Measurements from ENCODE around the gene RASL11A. TPM values are rescaled to one million over a fixed set of nuclear protein-coding genes. Genes with fewer than 3 reads are reported as not detected.

The RASL11A gene
- total and polyA plus RNA-seq, 2 of the 13 experiments (the other 11 are each of a cell fraction or from before 2014, with no cell fraction given), result 3.0 to 4.1 TPM

GRCh38 chr13:27270594-27271520 is at the start of gene RASL11A (continued):
- TF ChIP-seq WIZ (CRISPR knock-in tag; IDR thresholded peaks at IDR 0.05) (no peak), MIXL1 (CRISPR knock-in tag; IDR thresholded peaks at IDR 0.05) (no peak), POGK (CRISPR knock-in tag; conservative IDR thresholded peaks at IDR 0.05) (peak; percentile 74), NFRKB (IDR thresholded peaks at IDR 0.05) (no peak), E2F1 (CRISPR knock-in tag; IDR thresholded peaks at IDR 0.05) (peak; percentile 77), SP1 (IDR thresholded peaks at IDR 0.05) (no peak), SP1 (CRISPR knock-in tag; IDR thresholded peaks at IDR 0.05) (no peak), ZXDC (CRISPR knock-in tag; IDR thresholded peaks at IDR 0.05) (0 out of 2 replicates have a peak, but pooled peaks have one; percentile 43), CHCHD3 (CRISPR knock-in tag; IDR thresholded peaks at IDR 0.05) (no peak), REXO4 (CRISPR knock-in tag; IDR thresholded peaks at IDR 0.05; ENCODE audit: borderline replicate concordance) (no peak), CERS6 (CRISPR knock-in tag; IDR thresholded peaks at IDR 0.05) (no peak), SKI (IDR thresholded peaks at IDR 0.05; ENCODE audit: partially characterized antibody) (no peak), ZNF451 (CRISPR knock-in tag; IDR thresholded peaks at IDR 0.05) (no peak), NFKB2 (CRISPR knock-in tag; IDR thresholded peaks at IDR 0.05; ENCODE audit: borderline replicate concordance) (peak; percentile 52; the same call in 1 of the 2 replicates), MED8 (CRISPR knock-in tag; IDR thresholded peaks at IDR 0.05; ENCODE audit: insufficient replicate concordance) (no peak)
